NCI-H526 treated with DMSO at 0.1 percent for 48 hours (cell line): Measurements from ENCODE around the gene ATIC.

Experiments
- DNase-seq: peaks from one replicate; lab custom pipeline; 2025; lab: John Stamatoyannopoulos, UW

ATIC gene

DNA sequence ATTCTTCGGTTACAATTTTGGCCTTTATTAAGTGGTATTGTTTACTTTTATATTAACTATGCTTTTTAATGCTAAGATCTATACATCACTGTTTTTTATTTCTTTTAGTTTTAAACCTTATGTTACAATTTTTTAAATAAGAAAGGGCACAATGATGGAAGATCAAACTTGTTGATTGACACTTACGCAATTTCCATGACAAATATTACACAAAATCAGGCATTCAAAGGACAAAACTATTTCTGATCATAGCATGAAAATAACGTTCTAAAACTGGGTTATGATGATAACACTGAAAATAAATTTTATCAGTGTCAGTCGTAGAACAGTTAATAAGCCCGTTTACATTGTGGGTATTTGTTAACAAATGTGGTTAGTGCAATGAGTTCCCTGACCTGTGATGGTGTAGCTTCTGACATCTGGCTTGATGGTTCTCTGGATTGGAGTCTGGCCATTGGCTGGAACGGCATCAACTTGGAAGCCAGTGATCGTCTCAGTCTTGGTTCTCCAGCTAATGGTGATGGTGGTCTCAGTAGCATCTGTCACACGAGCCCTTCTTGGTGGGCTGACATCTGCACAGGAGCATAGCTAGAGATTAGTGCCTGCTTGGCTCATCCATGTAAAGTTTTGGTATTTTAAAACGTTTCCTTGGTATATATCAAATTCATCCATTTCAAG is 64.4 kb downstream of the ATIC start:
- DNase-seq = no peak

DNA sequence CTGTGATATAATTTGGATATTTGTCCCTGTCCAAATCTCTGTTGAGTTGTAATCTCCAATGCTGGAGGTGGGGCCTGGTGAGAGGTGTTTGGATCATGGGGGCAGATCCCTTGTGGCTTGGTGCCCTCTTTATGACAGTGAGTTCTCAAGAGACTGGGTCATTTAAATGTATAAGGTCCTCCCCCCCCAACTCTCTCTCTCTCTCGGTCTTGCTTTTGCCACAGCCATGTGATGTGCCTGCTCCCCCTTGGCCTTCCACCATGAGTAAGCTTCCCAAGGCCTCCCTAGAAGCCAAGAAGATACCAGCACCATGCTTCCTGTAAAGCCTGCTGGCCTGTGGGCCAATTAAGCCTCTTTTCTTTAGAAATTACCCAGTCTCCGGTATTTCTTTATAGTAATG is 65.4 kb downstream of the ATIC start:
- DNase-seq = no peak

DNA sequence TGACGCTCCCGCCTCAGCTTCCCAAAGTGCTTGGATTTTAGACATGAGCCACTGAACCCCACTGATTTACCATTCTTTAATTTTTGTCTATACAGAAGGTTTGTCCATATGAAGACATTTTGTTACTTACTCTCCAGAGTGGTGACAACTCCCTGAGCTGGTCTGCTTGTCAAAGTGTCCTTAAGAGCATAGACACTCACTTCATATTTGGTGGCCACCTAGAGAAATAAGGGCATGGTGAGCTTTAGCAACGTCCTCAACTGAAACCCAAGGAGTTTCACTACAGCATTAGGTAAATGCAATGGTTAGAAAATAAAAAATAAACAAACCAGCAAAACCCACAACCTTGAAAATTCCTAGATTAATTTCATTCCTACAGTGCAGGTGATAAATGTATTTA is 66.2 kb downstream of the ATIC start:
- no peak for DNase-seq

DNA sequence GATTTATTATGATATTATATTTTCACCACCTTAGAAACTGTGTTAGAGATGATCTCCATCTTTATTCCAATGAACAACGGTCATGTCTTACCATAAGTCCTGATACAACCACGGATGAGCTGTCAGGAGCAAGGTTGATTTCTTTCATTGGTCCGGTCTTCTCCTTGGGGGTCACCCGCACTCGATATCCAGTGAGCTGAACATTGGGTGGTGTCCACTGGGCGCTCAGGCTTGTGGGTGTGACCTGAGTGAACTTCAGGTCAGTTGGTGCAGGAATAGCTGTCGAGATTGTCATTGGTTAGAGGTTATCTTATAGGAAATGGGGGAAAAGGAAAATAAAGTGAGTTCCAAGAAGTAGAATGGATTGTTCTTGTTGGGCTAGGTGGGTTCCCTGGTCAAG is 67.2 kb downstream of the ATIC start:
- no peak for DNase-seq

DNA sequence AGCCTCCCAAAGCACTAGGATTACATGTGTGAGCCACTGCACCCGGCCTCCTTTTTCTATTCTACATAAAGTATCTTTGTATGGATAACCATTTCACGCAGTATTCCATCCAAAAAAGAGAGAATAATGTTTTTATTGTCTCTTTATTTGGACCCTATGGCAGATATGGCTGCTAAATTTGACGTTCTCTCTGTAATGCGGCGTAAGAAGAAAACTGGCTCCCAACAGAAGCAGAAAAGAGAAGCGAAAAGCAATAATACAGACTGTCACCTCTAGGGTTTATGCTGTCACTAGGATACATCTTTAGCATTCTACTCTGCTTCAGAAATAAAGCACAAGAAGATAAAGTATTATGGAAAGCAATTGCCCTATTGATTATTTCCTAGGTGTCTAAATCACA is 68.1 kb downstream of the ATIC start:
- DNase-seq = no peak

DNA sequence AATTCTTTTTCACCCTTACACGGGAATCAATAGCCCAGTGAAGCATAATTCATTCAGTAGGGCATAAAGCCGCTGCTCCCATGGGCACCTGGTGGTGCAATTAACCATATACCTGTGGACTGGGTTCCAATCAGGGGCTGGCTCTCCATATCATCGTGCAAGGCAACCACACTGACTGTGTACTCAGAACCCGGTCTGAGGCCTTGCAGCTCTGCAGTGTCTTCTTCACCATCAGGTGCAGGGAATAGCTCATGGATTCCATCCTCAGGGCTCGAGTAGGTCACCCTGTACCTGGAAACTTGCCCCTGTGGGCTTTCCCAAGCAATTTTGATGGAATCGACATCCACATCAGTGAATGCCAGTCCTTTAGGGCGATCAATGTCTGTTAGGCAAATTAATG is 68.8 kb downstream of the ATIC start:
- no peak for DNase-seq

DNA sequence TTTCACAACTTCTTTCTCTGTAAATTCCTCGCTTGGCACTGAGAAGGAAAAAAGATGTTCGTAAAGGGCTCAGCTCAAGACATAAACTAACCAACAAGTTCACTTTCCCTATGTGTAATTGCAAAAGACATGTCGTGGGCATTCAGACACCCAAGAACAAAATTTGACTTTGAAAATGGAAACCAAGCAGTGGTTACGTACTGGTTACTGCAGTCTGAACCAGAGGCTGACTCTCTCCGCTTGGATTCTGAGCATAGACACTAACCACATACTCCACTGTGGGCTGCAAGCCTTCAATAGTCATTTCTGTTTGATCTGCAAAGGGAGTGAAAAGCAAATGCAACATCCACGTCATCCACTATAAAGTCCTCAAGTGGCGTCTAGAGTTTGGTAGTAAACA is 70.2 kb downstream of the ATIC start:
- DNase-seq = no peak

DNA sequence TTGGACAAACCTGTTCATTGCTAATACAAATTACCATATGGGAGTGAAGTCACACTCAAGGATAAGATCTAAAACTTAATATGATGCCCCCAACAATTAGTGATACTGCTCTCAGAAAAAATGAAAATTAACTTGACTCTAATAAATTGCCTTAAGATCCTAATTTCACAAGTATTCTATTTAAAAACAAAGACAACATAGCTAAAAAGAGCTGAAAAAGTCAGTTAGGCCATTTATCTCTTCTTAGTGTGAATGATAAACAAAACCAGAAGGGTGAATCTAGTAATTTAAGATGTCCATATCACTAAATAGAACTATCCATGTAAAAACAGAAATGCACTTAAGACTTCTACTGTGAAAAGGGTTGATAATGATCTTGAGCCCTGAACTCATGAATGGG is 70.6 kb downstream of the ATIC start:
- no peak for DNase-seq

DNA sequence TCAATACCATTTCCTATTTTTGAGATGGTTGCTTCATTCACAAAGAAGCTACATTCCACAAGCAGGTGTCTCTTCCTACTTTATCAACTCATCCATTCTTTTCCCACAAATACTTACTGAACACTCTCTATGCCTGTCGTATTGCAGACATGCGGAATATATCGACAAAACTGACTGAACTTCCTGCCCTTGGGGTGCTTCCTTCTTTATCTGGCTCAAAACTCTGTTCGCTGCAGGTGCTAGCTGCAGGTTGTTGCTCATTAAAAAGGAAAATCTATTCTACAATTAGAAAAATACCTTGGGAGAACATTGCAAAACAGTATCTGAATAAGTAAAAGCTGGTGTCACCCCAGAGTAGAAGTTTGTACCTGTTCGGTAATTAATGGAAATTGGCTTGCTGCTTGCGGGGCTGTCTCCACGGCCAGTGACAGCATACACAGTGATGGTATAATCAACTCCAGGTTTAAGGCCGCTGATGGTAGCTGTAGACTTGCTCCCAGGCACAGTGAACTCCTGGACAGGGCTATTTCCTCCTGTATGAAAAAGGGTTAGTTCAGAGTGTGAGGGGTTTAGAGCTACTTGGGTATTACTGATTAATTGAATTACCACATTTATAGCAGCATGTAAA is 71.9 kb downstream of the ATIC start:
- DNase-seq = no peak

DNA sequence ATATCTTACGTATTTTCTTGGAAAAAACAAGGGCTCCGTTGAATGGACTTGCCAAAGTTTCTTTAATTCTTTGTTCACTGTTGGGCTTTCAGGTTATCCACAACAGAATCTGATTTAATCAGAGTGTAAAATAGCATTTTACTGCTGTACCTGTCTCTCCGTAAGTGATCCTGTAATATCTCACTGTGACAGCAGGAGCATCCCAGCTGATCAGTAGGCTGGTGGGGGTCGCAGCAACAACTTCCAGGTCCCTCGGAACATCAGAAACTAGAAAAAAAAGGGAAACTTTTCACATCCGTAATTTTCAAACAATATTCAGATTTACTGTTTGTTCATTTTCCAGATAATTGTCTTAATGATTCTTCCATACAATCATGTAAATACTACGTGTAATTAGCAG is 72.9 kb downstream of the ATIC start:
- DNase-seq = no peak

DNA sequence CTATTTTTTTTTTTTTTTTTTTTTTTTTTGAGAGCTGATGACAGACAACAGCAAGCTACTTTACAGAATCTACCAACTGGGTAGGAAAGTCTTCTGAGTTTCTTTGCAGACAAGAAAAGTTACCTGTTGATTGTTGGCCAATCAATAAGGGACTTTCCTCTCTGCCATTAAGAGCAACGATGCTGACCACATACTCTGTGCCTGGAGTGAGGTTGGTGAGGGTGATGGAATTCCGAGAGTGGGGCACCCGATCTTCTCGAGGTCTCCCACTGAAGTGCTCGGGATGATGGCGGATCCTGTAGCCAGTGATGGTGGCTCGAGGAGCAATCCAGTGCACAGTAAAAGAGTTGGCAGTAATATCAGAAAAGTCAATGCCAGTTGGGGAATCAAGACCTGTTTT is 74.7 kb downstream of the ATIC start:
- no peak for DNase-seq

DNA sequence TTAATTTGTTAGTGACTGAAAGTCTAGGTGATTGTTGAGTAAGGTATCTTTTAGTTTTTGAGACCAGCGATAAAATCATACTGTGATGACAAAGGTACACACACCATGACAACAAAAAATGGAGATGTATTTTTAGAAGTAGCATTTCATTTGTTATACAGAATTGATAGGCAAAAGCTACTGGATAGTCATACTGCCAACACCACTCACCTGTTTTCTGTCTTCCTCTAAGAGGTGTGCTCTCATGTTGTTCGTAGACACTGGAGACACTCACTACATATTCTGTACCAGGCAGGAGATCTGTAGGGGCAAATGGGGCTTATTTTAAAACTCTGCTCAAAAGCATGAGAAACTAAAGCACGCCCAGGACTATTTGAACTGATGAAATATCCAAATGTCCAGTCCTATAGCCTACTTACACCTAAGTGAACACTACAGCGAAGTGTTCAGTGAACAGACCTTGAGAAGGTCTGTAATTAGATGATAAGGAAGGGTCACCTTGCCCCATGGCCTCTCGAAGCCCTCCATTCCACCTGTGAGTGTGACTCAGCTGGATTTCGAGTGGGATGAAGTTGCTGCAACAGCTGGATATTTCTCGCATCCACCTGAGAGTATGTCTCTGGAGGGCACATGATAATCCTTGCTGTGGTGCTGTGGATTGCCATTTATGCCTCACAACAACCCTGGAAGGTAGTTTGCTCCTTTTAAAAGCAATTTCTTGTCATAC is 76.3 kb downstream of the ATIC start:
- no peak for DNase-seq

DNA sequence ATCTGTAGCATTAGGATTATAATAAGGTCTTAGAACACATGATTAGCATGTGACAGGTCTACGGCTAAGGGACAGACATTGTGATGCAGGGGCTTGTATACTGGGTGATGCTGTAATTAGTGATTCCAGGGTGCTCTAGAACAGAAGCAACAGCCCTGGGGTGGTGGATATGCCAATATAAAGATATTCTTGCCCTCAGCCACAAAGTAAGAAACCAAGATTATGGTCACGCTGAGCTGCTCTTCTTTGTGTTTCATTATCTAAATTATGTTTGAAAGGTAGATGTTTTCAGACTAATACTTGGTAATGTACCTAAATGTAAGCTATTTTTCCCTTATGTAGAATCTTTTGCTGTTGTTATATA is 78.7 kb downstream of the ATIC start:
- no peak for DNase-seq

DNA sequence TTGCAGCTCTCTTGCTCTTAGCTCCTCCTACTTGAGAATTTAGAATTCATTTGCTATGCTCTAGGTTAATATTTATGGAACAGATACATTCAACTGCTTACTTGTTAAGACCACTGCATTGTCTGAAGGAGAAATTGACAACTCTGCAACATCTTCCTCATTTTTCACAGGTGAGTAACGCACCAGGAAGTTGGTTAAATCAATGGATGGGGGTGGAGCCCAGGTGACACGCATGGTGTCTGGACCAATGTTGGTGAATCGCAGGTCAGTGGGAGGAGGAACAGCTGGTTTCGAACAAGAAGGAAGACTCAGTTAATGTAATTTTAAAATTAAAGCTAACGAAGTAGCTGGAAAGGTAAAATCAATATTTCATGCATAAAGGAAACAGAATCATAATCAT is 79.7 kb downstream of the ATIC start:
- no peak for DNase-seq

DNA sequence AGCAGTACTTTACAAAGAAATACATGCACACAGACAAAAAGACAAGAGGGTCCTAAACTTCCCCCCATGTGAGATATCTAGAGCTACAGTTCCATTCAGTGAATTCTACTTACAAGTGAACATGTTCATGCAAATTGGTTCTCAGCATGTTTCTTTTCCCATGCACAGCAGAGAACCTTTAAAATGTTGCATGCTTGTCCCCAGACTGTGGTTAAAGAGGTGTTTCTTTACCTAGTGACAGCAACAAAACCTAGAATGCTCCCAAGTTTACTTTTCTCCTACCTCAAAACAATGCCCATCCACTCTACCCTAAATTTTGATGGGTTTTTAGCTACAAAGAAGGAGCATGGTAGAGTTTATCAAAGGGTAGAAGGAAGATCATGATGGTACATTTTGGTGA is 80.3 kb downstream of the ATIC start:
- no peak for DNase-seq

DNA sequence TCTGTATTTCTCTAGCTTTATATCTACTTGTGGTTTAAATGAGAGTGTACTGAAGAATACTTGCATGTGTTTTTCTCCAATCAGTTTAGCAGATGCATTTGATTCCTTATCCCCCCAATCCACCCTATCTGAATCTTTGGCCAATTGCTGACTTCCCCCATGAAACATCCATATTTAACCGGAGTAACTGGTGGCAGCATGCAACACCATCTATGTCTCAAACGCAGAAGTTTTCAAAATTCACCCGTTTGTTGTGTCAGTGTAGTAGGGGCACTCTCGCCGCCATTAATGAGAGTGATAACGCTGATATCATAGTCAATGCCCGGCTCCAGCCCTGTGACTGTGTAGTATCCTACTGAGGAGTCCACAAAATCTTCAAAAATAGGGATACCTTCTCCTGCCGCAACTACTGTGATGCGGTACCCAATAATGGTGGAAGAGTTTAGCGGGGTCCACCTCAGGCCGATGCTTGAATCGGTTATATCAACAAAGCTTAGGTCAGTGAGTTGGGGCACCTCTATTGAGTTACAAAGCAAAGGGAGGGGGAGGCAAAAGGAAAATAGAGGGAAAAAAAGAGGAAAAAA is 80.9 kb downstream of the ATIC start:
- DNase-seq = no peak

DNA sequence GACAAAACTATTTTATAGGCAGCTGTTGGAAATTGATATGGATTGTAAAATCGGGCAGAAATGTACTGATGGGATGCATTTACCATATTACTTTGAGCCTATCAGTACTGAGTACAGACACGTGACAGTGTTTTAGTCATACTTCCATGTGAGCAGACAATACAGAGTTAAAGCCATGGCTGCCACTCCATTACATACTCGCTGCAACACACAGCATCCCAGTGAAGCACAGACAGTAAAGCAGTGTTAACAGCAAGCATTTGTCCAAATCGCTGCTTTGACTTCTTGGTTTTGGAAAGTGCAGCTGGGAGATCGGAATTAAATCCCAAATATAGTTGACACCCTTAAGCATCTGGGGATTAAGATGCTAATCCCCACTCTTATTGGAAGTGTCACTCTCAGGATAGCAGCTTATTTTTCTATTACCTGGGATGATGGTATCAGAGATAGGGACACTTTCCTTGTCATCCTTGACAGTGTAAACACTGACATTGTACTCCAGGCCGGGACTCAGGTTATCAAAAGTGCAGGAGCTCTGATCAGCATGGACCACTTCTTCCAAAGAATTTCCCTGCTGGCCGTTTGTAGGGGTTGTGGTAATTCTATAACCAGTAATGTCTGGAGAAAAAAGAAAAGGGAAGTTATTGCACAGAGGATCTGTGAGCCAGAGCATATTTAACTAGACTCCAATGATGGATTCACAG is 82.4 kb downstream of the ATIC start:
- no peak for DNase-seq

DNA sequence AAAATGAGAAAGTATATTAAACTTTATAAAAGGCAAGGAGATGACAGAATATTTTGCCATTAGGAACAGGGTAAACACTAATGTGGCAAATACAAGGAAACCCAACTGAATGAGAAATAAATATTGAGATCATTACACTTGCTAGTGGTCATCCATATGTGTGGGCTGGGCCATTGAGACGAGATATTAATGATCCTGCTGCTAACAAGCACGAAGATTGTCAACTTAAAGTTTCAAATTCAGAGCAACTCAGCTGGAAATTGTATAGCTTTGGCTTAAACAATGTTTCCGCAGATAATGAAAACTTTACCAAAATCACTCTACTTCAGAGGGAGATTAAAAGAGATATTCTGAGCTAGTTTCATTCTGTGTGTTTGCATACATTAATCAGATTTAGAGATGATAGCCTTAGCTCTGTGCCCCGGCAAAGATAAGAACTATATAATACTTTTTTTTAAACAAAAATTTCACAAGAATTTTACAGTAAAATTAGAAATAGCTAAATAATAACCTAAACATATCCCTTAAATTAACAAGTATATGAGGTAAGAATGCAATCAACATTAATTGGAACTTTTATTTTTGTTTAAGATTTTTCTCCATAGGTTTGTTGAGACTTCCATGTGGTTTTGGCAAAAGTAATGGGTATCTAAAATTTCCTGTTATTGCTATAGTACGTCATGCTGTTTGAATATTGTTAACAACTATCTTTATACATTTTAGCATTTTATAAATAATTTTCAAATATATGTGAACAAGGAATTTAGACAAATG is 84.0 kb downstream of the ATIC start:
- DNase-seq = no peak

DNA sequence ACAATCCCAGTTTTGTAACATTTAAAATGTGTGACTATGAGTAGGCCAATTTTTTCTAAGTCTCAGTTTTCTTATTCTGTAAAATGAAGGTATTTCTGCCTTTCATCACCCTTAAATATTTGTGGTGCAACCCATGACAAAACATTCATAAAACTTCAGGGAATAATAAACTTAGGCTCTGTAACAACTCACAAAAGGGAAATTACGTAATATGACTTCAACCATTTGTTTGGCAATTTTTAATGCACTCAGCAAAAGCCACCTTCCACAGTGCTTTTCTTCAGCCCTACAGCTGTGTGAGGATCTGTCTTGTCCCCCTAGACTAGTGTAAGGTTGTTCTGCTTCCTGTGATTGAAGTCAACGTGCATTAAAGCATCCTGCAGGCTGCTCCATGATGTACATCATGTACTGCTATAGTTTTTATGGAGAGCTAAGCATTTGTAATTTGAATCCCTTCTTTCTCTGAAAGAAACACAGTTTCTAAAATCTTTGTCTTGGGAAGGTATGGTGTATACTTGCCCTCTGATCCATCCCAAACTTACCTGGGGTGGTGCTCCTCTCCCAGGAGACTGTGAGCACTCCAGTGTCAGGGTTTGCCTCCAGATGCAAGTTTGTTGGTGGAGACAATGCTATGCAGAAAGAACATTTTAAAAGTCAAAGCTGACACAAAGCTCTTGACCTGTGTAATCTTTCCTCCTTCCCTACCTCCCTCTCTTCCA is 84.9 kb downstream of the ATIC start:
- DNase-seq = no peak

DNA sequence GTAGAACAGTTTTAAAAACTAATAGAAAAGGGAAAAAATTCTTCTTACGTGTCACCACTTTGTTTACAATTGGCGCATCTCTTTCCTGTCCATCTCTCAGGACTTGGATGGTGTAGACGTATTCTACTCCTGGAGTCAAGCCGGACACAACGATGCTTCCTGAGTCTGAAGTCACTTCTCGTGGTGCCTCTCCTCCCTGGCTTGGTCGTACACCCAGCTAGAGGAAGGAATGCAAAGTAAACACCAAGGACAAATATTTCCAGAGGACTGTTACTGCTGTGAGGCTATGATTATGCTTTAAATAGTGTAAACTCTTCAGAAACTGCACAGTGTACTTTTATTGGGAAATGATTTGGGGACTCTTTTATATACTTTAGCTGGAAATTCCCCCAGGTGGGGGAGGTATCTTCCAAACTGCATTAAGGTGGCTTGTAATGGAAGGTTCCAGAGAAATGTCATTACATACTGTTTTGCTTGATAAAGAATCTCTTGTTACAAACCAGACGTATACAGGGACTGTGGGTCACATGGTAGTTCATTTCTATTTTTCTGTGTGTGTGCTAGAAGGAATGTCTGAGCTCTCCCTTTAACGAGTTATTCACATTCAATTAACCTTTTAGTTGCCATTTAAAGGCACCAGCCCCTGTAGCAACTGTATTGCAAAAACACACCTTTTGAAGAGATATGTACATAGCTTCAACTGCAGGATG is 85.9 kb downstream of the ATIC start:
- DNase-seq = no peak
